Suppressor macrophage treated with lipopolysaccharide for 1 hour (primary cell): ENCODE data around the gene U2AF1L4.
"Not testable (repeated sequence)": the region's sequence is repeated elsewhere in the genome, so short reads cannot be mapped to it uniquely, and the experiment has no call there.

ENCODE experiments used
- DNase-seq, 3 donors: peaks; one replicate each; pipeline ENCODE4 v3.0.0-alpha.2; 2020 to 2022

The U2AF1L4 gene

GRCh38 chr19:35780058-35780457 is 34.8 kb upstream of the U2AF1L4 start:
- DNase-seq: no peak

DNA sequence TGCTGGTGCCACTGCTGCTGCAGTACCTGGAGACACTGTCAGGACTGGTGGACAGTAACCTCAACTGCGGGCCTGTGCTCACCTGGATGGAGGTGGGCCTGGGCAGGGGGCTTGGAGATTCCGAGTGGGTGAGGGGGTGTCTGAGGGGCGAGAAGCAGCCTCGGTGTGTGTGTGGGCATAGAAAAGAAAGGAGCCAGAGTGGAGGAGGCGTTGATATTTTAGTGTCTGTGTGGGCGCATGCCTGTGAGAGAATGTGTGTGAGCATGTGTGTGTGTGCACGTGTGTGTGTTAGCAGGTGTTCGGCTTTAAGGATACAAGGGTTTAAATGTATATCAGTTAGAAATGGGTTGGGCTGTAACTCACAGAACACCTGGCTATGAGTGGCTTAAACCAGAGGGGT is 33.8 kb upstream of the U2AF1L4 start:
- DNase-seq: no peak

GRCh38 chr19:35777961-35778360 is 32.7 kb upstream of the U2AF1L4 start:
- DNase-seq: no peak

DNA sequence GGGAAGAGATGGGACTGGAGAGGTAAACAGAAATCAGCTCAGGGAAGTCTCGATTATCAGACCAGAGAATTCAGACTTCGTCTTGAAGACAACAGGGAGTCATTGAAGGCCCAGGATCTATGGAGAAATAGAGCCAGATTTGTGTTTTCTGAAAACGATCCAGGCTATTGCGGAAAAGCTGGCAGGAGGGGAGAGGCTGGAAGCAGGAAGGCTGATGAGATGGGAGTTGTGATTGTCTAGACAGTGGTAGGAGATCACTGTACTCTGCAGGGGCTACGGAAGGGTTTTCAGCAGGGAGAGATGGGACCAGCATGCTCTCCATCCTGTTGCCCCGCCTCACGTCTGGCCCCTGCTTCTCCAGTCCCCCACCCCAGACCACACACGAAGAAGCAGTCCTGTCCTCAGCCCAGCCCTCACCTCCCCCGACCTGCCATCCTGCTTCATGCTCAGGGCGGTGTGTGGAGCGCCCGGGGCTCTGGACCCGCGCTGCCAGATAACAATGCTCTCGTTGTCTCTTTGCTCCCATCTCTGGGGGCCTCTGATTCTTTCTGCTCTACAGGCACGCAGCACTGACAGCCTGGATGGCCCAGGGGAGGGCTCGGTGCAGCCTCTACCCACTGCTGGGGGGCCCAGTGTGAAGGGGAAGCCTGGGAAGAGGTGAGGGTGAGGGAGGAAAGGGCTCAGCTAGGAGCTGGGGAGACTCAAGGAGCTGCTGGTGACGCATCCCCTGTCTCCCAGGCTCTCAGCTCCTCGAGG is 32.0 kb upstream of the U2AF1L4 start:
- DNase-seq: no peak

GRCh38 chr19:35776102-35776788 is 31.0 kb upstream of the U2AF1L4 start:
- DNase-seq: no peak

DNA sequence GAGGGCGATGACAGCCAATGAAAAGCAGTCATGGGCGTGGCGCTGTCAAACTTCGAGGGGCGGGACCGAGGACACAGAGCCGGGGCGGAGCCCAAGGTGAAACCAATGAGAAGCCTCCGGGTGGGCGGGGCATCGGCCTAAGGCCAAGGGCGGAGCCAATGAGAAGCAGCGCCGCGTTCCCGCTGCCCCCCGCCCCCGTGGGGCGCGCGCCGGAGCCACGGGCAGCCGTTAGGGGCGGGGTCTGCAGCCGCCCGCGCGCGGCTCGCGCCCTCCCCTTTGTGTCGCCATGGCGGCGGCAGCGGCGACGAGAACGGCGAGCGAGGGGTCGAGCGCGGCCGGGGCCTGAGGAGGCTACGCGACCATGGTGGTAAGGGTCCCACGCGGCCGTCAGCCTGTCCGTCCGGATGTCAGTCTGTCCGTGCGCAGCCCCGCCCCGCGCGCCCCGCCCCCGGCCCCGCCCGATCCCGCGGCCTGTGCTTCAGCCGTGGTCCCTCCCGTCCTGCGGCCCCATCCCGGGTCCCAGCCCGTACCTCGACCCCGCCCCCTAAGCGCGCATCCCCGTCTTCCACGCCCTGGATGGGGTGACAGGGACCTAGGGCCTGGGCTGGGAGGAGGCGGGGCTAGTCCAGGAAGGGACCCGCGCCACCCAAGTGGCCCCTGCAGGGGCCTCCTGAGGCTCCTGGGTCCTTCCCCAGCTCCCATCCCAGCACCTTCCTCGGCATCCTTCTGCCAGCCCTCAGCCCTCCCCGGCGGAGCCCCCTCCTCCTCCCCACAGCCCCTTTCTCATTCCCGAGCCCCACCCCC is 30.3 kb upstream of the U2AF1L4 start, which contains the start of gene ARHGAP33:
TSS of gene ARHGAP33 (plus strand) at position 267 of the 804 bp plus-strand sequence. CDS start at position 362, 95 bp downstream.
- peak; percentile 100 for DNase-seq

DNA sequence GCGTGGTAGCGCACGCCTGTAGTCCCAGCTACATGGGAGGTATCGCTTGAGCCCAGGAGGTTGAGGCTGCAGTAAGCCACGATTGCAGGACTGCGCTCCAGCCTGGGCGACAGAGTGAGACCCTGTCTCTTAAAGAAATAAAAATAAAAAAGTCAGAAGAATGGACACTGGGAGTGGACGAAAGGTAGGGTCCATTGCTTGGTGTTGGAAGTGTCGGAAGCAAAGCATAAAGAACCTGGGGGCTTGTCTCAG is 29.8 kb upstream of the U2AF1L4 start:
- DNase-seq: no peak

DNA sequence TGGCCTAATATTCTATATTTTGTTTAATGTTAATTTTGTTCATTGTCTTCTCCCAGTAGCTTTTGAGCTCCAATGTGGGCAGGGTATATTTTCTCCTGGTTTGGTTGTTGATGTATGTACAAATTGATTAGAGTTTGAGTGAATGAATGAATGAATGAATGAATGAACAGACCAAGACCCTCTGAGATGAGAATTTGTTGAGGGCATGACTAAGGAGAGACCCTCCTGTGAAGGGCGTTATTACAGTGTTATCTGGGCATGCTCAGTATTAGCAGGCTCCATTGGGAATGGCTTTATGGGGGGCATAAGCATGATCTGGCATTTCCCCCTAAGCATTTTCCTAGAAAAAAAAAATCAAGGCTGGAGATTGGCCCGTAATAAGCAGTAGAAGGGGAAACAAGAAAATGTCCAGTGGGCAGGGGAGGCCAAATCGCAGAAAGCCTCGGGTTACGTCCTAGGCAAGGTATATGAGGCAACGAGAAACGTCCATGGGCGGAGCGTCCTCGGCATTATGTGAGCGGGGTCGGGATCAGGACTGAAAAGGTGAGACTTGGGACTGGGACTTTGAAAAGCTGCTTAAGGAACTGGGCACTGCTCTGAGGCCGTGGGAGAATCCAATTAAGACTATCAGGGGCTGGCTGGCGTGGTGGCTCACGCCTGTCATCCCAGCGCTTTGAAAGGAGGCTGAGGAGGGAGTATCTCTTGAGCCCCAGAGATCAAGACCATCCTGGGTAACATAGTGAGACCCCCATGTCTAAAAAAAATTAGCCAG is 29.2 kb upstream of the U2AF1L4 start:
- no peak for DNase-seq

GRCh38 chr19:35773020-35773806 is 28.0 kb upstream of the U2AF1L4 start:
- peak; percentile 55 to 75 (median 66) for DNase-seq

DNA sequence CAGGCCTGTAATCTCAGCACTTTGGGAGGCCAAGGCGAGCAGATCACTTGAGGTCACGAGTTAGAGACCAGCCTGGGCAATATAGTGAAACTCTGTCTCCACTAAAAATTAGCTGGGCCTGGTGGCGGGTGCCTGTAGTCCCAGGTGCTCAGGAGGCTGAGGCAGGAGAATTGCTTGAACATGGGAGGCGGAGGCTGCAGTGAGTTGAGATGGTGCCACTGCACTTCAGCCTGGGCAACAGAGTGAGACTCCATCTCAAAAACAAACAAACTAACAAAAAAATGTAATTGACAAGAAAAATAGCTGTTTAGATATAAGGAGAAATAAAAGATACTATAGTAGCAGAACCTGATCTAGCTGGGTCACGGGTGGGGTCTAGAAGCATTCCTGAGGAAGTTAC is 27.1 kb upstream of the U2AF1L4 start:
- DNase-seq: not testable (repeated sequence)

GRCh38 chr19:35768082-35768421 is 22.8 kb upstream of the U2AF1L4 start:
- no peak for DNase-seq

DNA sequence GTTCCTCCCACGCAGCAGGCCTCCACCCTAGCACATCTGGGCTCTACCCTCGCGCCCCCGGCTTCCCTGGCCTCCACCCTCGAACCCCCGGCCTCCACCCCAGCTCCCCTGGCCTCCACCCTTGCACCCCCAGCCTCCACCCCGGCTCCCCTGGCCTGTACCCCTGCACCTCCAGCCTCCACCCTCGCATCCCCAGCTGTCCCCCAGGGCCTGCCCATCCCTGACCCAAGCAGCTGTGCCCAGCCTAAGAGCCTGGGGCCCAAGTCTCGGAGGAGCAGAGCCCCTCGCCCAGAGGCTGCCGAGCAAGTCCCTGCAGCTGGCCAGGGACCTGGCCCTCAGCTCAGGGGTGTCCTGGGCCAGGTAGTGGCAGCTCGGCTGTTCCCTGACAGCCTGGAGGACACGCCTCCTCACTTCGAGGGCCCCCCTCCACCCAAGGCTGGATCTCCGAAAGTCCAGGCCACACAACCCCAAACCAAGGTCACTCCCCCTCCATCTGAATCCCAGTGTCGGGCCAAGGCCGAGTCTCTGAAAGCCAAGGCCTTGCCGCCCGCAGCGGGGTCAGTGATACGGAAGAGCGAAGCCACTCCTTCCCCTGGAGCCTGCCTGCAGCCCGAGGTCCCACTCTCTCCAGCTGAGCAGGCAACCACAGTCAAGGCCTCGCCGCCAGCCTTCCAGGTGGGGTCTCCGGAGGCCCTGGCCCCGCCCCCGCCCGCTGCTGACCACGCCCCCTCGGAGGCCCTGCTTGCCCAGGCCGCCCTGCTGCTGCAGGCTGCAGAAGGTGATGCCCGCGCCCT is 22.3 kb upstream of the U2AF1L4 start:
- DNase-seq: no peak

- no peak for DNase-seq
Measured at GRCh38 chr19:35766571-35767104, 21.4 kb upstream of the U2AF1L4 start.

GRCh38 chr19:35764432-35765315 is 19.5 kb upstream of the U2AF1L4 start:
- DNase-seq: no peak

- DNase-seq: no peak
Measured at GRCh38 chr19:35760711-35761349, 15.6 kb upstream of the U2AF1L4 start.

- no peak for DNase-seq
Measured at GRCh38 chr19:35759697-35760096, 14.5 kb upstream of the U2AF1L4 start.

- peak; percentile 98 to 99 (median 99) for DNase-seq
Measured at GRCh38 chr19:35757749-35758608, 12.8 kb upstream of the U2AF1L4 start, which contains the start of gene PROSER3. Gene PROSER3 (plus strand): TSS chr19:35758176. CDS start chr19:35758216, 40 bp downstream.

- peak; percentile 34 to 50 (median 37) for DNase-seq
Measured at GRCh38 chr19:35757231-35757748, 12.1 kb upstream of the U2AF1L4 start.
